B cell (primary cell): ENCODE measurements around the gene SURF2. TPM values are rescaled to one million over a fixed set of nuclear protein-coding genes. Genes with fewer than 3 reads are reported as not detected.

ENCODE experiments used
- ATAC-seq: fragments of 200-7000 bp; cut with Tn5 transposase; one replicate; pipeline ENCODE4 v1.10.0; 2021; ENCODE audit warnings: low read depth, mild to moderate bottlenecking, moderate number of reproducible peaks, moderate library complexity
- CTCF ChIA-PET: fragments of 350-600 bp; sonication (Branson Sonifier 250); formaldehyde crosslinking; loops from one replicate; lab custom pipeline; 2021; ENCODE audit warnings: antibody characterized with exemption, inconsistent platforms; lab: Charles Lee
- POLR2A ChIA-PET: fragments of 350-600 bp; sonication (Branson Sonifier 250); formaldehyde crosslinking; loops from one replicate; lab custom pipeline; 2021; ENCODE audit warnings: antibody characterized with exemption; lab: Charles Lee
- DNase-seq: peaks from one replicate; pipeline ENCODE4 v3.0.0; 2013
- H2AFZ ChIP-seq: 2 replicates; pipeline ENCODE4 v1.6.1; 2012; ENCODE audit warnings: mild to moderate bottlenecking, low read depth, low read length; ENCODE audit not compliant: insufficient read depth, poor library complexity, severe bottlenecking
- H3K27ac ChIP-seq, 2 donors: 1 replicate in 1 of 2; 2 replicates in 1 of 2; pipeline ENCODE4 v1.5.1; 2012 to 2013; ENCODE audit warnings: low read length in 2 of 2, mild to moderate bottlenecking in 2 of 2, moderate library complexity in 1 of 2
- H3K27me3 ChIP-seq, 4 experiments: fragments of 200-600 bp in 1 of 4; sonication (generic) in 1 of 4; replicated peaks in 1 of 4; 1 replicate in 2 of 4; 2 replicates in 2 of 4; pipeline versions ENCODE4 v1.6.1 to v1.7.0; 2013 to 2016; ENCODE audit warnings: low read length in 3 of 4, mild to moderate bottlenecking in 2 of 4, mixed read lengths in 1 of 4, moderate library complexity in 1 of 4; ENCODE audit not compliant: insufficient read depth in 4 of 4, control insufficient read depth in 3 of 4; ENCODE audit errors: control extremely low read depth in 1 of 4
- H3K36me3 ChIP-seq, 2 experiments: replicated peaks in 1 of 2; 1 replicate in 1 of 2; 2 replicates in 1 of 2; pipeline versions ENCODE4 v1.6.1 to v1.7.1; 2013; ENCODE audit warnings: low read length in 1 of 2; ENCODE audit not compliant: insufficient read depth in 2 of 2, control insufficient read depth in 1 of 2; ENCODE audit errors: control extremely low read depth in 1 of 2, extremely low read depth in 1 of 2
- H3K4me1 ChIP-seq, 2 donors: fragments of 200-600 bp in 1 of 2; sonication (generic) in 1 of 2; 1 replicate in 1 of 2; 2 replicates in 1 of 2; pipeline versions ENCODE4 v1.5.1 to v1.6.1; 2013 to 2017; ENCODE audit warnings: low read length in 2 of 2; ENCODE audit not compliant: control insufficient read depth in 2 of 2, insufficient read depth in 2 of 2
- H3K4me2 ChIP-seq: replicated peaks from 2 replicates; pipeline ENCODE3; 2012; ENCODE audit warnings: mild to moderate bottlenecking, low read depth, low read length; ENCODE audit not compliant: poor library complexity, severe bottlenecking
- H3K4me3 ChIP-seq, 5 experiments: fragments of 200-600 bp in 1 of 5; sonication (generic) in 1 of 5; 1 replicate in 3 of 5; 2 replicates in 2 of 5; pipeline versions ENCODE4 v1.5.1 to v1.7.0; 2011 to 2016; ENCODE audit warnings: low read length in 4 of 5, mild to moderate bottlenecking in 4 of 5, low read depth in 2 of 5, control low read depth in 1 of 5, moderate library complexity in 1 of 5; ENCODE audit not compliant: insufficient read depth in 1 of 5; ENCODE audit errors: control extremely low read depth in 1 of 5, extremely low read depth in 1 of 5
- H3K79me2 ChIP-seq: fragments of 200-600 bp; sonication (generic); one replicate; pipeline ENCODE4 v1.6.0; 2016; ENCODE audit warnings: low read length; ENCODE audit not compliant: control insufficient read depth, insufficient read depth
- H3K9ac ChIP-seq: fragments of 200-600 bp; sonication (generic); 2 replicates; pipeline ENCODE4 v1.6.1; 2017; ENCODE audit warnings: mild to moderate bottlenecking, low read length, moderate library complexity
- H3K9me3 ChIP-seq, 3 donors: one replicate each; pipeline versions ENCODE4 v1.6.1 to v1.7.1; 2013; ENCODE audit warnings: low read length in 2 of 3; ENCODE audit not compliant: control insufficient read depth in 2 of 3, insufficient read depth in 1 of 3; ENCODE audit errors: control extremely low read depth in 1 of 3
- H4K20me1 ChIP-seq: 2 replicates; pipeline ENCODE4 v1.6.0; 2012; ENCODE audit warnings: mild to moderate bottlenecking, low read length; ENCODE audit not compliant: insufficient read depth, control insufficient read depth, poor library complexity, severe bottlenecking
- H3K27ac Mint-ChIP-seq: one replicate; pipeline ENCODE4 v1.8.0; 2021; ENCODE audit warnings: mixed read lengths
- H3K27me3 Mint-ChIP-seq: one replicate; pipeline ENCODE4 v1.8.0; 2021; ENCODE audit warnings: mixed read lengths
- H3K4me1 Mint-ChIP-seq: one replicate; pipeline ENCODE4 v1.8.0; 2021; ENCODE audit warnings: mixed read lengths
- H3K4me3 Mint-ChIP-seq: one replicate; pipeline ENCODE4 v1.8.0; 2021; ENCODE audit warnings: mixed read lengths
- H3K9me3 Mint-ChIP-seq: one replicate; pipeline ENCODE4 v1.8.0; 2022; ENCODE audit warnings: mixed read lengths; ENCODE audit not compliant: insufficient read depth
- EZH2 ChIP-seq: IDR thresholded peaks from 2 replicates; pipeline ENCODE4 v1.6.1; 2012; ENCODE audit warnings: borderline replicate concordance, low read depth, mild to moderate bottlenecking, moderate library complexity, low read length; ENCODE audit not compliant: insufficient read depth, poor library complexity, severe bottlenecking
- WGBS: methylation state at CpG from one replicate; pipeline ENCODE4 v1.1.5; 2013; ENCODE audit warnings: missing lambda C conversion rate; ENCODE audit not compliant: insufficient coverage; 5-methylcytosine and 5-hydroxymethylcytosine counted together
- intact Hi-C: fragments of 100-400 bp; cut with micrococcal nuclease; formaldehyde crosslinking; loops from one replicate; pipeline ENCODE4 v1.10.0; 2022
- polyA plus RNA-seq: library from polyadenylated mRNA; depleted of rRNA; stranded (reverse); fragments of >200 nt; gene quantifications from 2 replicates; pipeline ENCODE4 v1.2.3, GENCODE V29; 2012
- total RNA-seq, 2 donors: library from RNA; stranded (reverse); fragments of 120-200 nt in 1 of 2; gene quantifications; 1 replicate in 1 of 2; 2 replicates in 1 of 2; pipeline versions ENCODE4 v1.2.3 to v1.2.4, GENCODE V29; 2013 to 2022
- TF ChIP-seq, protein P1 (sequence below): fragments of 200-600 bp; IDR thresholded peaks from one replicate; pipeline ENCODE4 v1.8.0; 2022; ENCODE audit warnings: antibody characterized with exemption, mild to moderate bottlenecking

SURF2 gene
- total and polyA plus RNA-seq, 2 donors (not counting 1 experiment from before 2014, with no cell fraction given), result 17.1 to 17.3 TPM

DNA sequence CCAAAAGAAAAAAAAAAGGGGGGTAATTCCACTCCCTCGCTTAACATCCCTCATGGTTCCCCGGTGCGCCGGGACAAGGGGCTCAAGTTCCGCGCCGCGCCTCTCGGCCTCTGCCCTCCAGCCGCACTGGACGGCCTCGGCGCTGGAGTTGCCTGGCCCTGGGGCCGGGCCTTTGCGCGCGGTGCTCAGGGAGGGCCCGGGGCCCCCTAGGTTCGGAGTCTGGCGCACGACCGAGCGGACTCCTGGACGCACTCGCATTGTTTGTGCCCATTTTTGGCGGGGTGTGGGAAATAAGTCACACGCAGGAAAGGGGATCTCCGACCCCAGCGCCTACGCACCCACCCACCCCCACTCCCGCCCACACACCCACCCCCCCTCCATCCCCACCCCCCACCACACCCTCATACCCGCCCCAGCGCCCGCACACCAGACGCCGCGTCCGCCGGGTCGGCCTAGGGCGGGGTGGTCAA lies 8.8 kb upstream of the SURF2 start:
- Histone ChIP-seq H3K4me2 (peak overlapping the region; percentile 93), H3K79me2 (peaks cover 42% of the 10 kb centered on the region), H3K9me3 (peaks cover 0 to 5% (median 0%) of the 10 kb centered on the region in 3 donors), H3K27ac (peak overlapping the region; percentile 87 to 90), H3K36me3 (peaks cover 0 to 66% of the 10 kb centered on the region in 2 experiments), H3K4me3 (peak overlapping the region; percentile 31 to 96 (median 92)), H3K4me1 (peaks cover 21 to 30% of the 10 kb centered on the region in 2 donors), H3K9ac (peak overlapping the region; percentile 93), H4K20me1 (peaks cover 36% of the 10 kb centered on the region), H3K27me3 (no peaks in the 10 kb centered on the region), H2AFZ (peak overlapping the region; percentile 83)
- Mint-ChIP-seq H3K9me3 (no peaks in the 10 kb centered on the region), H3K27me3 (no peaks in the 10 kb centered on the region), H3K4me1 (peaks cover 36% of the 10 kb centered on the region), H3K4me3 (peak overlapping the region; percentile 97), H3K27ac (peak overlapping the region; percentile 95)
- POLR2A ChIA-PET, result interaction anchor here (0.6 to 2.3 kb wide), 12 partner anchors 9 to 1106 kb away, joined by 3 to 18 read pairs (median 4); partner anchors contain the start of genes CACFD1, STKLD1, SURF1 and SURF2
- TF ChIP-seq EZH2, result no peak
- TF ChIP-seq, protein P1, sequence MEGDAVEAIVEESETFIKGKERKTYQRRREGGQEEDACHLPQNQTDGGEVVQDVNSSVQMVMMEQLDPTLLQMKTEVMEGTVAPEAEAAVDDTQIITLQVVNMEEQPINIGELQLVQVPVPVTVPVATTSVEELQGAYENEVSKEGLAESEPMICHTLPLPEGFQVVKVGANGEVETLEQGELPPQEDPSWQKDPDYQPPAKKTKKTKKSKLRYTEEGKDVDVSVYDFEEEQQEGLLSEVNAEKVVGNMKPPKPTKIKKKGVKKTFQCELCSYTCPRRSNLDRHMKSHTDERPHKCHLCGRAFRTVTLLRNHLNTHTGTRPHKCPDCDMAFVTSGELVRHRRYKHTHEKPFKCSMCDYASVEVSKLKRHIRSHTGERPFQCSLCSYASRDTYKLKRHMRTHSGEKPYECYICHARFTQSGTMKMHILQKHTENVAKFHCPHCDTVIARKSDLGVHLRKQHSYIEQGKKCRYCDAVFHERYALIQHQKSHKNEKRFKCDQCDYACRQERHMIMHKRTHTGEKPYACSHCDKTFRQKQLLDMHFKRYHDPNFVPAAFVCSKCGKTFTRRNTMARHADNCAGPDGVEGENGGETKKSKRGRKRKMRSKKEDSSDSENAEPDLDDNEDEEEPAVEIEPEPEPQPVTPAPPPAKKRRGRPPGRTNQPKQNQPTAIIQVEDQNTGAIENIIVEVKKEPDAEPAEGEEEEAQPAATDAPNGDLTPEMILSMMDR, result peak; percentile 18
- DNase-seq (no peak), ATAC-seq (peak; percentile 59)
- WGBS, result under 1% methylated on average over 24 of the region's 41 CpGs
- intact Hi-C loops, result loop anchor here (5.0 kb wide), 1 partner anchor 130 kb away; the partner anchor contains the start of gene SLC2A6
- CTCF ChIA-PET, result interaction anchor here (0.5 to 1.2 kb wide), 4 partner anchors 12 to 774 kb away, joined by 3 to 7 read pairs (median 3); partner anchors contain the start of gene SLC2A6
